ENCODE data around the gene NNAT. TPM values are rescaled to one million over a fixed set of nuclear protein-coding genes. Genes with fewer than 3 reads are reported as not detected.
"Not testable (repeated sequence)": the region's sequence is repeated elsewhere in the genome, so short reads cannot be mapped to it uniquely, and the experiment has no call there.

The NNAT gene
- total RNA-seq, 1 donor from 2014 or later, result 251 TPM

DNA sequence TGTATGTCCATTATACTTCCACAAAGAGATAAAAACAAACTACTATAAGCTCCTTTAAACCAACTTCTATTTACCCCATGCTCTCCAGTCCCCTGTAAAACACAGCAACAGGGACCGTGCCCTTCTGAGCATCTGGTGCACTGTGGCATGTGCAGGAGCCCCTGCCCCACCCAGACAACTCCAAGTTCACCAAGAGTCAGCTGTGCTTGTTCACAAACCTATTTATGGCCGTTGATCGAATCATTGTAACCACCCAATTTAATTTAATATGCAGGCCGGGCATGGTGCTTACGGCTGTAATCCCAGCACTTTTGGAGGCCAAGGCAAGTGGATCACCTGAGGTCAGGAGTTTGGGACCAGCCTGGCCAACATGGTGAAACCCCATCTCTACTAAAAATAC lies 20.3 kb downstream of the NNAT start:
- DNase-seq, result no peak

DNA sequence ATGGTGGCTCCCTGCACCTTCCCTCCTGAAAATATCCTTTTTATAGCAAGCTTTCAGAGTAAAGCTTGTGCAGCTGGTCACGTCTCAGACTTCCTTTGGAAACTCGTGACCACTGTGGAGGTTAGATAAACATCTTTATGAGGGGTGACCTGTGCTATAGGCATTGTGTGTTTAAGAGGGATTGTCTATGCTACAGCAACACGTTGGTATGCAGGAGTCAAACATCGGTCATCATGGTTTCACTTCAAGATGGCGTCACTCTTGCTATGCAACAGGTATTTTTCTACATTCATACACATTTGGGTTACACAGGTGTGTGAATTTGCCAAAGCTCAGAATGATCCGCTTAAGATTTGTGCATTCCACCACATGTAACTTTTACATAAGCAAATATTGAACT lies 21.2 kb downstream of the NNAT start:
- no peak for DNase-seq

DNA sequence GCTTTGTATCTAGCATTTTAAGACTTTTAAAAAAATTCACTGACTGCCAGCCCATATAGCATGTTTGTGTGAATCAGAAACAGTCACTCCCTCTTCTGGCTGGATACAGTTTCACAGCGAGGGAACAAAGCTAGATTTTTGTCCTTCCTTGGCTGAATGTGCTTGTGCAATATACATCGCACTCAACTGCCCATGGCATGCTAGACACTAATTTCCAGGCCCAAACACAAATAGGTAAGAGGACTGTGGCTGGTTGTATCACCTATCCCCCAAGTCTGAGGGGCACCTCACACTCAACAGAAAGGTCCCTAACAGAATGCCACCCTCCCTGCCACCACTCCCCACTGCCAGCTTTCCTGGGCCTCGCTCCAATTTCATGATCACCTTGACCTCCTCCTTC lies 22.8 kb downstream of the NNAT start:
- DNase-seq, result no peak

DNA sequence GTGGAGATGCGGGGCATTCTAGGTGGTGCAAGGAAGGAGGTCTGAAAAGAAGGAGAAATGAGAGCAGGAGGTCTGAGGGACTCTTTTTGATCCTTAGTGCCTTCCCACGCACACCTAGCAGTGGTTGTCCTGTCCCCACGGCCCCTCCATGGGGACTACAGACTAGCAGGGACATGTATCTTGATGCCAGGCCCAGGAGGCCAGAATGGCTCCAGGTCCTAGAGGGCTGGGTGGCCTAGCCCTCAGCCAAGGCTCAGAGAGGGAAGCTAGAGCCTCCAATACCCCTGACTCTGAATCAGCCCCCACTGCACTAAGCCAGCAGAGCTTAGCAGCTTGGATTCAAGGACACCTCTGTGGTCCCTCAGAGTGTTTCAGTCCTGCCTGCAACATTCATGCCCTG lies 23.3 kb downstream of the NNAT start:
- no peak for DNase-seq

DNA sequence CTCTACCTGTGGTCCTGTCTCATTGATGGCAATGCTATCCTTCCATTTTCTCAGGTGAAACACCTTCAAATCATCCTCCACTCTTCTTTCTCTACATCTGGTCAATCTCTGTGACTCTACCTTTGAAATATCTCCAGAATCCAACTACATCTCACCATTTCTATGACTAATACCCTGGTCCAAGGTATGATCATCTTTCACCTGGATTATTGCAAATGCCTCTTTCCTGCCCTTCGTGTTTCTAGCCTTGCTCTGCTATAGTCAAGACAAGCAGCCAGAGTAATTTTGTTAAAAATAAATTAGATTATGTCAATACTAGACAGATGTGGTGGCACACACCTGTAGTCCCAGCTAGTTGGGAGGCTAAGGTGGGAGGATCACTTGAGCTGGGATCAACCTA lies 24.5 kb downstream of the NNAT start:
- DNase-seq, result no peak

DNA sequence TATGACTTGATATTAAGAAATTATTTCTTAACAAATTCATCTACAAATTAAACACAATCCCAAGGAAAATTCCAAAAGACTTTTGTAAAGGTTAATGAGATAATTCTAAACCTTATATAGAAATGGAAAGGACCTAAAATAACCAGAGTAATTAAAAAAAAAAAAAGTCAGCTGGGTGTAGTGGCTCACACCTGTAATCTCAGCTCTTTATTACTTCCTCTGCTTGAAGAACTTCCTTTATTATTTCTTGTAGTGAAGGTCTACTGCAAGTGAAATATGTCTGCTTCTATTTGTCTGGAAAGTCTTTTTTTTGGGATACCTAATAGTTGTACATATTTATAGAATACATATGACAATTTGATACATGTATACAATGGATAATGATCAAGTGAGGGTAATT lies 26.9 kb downstream of the NNAT start:
- DNase-seq, result no peak

DNA sequence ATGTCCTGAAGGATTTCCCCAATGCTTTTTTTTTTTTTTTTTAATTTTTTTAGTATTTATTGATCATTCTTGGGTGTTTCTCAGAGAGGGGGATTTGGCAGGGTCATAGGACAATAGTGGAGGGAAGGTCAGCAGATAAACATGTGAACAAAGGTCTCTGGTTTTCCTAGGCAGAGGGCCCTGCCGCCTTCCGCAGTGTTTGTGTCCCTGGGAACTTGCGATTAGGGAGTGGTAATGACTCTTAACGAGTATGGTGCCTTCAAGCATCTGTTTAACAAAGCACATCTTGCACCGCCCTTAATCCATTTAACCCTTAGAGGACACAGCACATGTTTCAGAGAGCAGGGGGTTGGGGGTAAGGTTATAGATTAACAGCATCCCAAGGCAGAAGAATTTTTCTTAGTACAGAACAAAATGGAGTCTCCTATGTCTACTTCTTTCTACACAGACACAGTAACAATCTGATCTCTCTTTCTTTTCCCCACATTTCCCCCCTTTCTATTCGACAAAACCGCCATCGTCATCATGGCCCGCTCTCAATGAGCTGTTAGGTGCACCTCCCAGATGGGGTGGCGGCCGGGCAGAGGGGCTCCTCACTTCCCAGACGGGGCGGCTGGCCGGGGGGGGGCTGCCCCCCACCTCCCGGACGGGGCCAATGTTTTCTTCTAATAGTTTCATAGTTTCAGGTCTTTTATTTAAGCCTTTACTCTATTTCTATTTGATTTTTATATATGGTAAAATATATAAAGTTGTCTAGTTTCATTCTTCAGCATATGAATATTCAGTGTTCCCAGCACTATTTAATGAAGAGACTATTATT lies 29.3 kb downstream of the NNAT start:
- DNase-seq, result not testable (repeated sequence)

DNA sequence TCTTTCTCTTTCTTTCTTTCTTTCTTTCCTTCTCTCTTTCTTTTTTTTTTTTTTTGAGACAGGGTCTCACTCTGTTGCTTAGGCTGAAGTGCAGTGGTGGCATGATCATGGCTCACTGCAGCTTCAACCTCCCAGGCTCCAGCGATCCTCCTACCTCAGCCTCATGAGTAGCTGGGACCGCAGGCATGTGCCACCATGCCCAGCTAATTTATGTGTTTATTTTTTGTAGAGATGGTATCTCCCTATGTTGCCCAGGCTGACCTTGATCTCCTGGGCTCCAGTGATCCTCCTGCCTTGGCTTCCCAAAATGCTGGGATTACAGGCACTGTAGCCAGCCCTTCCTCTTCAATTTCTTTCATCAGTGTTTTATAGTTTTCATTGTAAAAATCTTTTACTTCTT lies 30.6 kb downstream of the NNAT start:
- DNase-seq, result not testable (repeated sequence)

DNA sequence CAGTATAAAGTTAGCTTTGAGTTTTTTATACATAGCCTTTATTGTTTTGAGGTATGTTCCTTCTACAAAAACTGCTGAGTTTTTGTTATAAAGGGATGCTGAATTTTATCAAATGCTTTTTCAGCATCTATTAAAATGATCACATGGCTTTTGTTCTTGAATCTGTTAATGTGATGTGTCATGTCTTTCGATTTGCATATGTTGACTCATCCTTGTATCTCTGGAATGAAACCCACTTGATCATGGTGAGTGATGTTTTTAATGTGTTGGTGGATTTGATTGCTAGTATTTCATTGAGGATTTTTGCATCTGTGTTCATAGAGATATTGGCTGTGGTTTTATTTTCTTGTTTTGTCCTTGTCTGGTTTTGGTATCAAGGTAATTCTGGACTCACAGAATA lies 31.4 kb downstream of the NNAT start:
- DNase-seq, result no peak

DNA sequence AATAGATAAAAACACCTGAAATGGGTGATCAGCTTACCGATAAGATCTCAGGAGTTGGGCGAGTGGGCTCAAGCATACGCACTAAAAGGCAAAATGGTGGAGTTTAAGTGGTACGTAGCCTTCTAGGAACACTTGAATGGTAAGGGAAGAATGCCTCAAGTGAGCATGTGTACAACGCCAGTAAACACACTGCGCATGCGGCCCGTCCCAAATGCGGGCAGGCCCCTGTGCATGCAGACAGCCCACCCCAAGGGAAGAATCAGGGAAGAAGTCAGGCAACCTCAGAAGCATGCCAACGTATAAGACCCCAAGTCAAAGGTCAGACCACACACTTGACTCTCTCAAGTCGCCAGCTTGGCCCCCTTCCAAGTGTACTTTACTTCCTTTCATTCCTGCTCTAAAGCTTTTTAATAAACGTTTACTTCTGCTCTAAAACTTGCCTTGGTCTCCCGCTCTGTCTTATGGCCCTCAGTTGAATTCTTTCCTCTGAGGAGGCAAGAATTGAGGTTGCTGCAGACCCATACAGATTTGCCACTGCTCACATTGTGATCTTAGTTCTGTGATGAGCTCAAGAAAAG lies 33.8 kb downstream of the NNAT start:
- not testable (repeated sequence) for DNase-seq

DNA sequence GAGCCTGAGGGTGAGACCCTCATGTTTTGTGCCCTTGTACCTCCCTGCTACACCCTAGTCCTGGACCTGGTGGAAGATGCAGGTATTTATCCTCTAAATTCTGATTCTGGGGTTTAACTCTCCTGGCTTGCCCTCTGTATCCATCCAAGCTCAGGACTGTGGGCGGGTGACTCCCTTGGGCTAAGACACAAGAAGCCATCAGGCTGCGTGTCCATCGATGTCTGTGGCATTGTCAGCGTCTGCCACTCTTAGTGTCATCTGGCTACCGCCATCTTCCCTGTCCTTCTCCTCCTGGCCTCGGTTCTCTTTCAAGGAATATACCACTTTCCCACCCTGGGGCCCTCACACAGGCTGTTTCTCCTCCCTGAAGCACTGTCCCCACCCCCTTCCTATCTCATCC lies 35.5 kb downstream of the NNAT start:
- no peak for DNase-seq

DNA sequence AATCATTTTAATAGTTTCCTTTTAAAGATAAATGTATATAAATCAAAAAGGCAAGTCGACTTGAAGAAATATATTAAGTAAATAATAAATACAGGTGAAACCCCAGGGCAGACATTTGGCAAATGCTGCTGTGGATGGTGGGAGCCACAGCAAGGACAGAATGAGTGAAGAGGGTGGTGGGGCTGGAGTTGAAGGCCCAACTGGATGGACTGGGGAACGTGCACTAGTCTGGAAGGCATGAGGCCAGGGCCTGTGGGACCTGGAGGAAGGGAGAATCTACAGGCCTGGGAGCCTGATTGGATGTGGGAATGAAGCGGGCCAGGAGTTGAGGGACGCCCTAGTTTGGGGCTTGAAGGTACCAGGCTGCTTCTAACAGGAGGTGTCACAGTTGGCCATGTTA lies 37.3 kb downstream of the NNAT start:
- no peak for DNase-seq

DNA sequence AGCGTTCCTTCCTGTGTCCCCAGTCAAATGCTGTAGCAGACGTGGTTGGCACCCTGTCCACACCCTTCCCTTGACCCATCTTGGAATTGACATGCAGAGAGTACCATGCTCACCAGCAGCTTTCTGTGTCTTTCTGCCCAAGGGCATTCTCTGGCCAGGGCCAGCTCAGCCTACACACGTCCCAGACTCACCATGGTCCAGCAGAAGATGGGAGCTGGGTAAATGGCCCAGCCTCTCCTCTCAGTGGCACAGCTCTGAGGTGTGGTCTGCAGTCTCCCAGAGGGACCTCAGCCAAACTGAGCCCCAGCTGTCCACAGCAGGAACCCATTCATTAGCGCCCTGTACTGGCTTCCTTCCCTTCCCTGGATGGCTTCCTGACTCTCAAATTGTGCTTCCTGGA lies 37.7 kb downstream of the NNAT start:
- DNase-seq, result no peak

DNA sequence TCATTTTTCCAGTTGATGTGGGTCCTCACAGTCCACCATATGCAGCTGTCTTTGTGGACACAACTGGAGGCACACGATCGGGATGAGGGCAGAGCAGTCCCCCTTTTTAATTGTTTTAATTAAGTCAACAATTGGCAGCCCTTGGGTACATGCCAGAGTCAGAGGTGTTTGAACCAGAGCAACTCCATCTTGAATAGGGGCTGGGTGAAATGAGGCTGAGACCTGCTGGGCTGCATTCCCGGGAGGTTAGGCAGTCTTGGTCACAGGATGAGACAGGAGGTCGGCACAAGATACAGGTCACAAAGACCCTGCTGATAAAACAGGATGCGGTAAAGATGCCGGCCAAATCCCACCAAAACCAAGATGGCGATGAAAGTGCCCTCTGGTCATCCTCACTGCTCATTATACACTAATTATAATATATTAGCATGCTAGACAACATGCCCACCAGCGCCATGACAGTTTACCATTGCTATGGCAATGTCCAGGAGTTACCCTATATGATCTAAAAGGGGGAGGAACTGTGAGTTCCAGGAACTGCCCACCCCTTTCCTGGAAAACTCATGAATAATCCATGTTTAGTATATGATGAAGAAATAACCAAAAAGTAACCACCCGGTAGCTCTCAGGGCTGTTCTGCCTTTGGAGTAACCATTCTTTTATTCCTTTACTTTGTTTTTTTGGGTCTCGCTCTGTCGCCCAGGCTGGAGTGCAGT lies 38.4 kb downstream of the NNAT start:
- no peak for DNase-seq

DNA sequence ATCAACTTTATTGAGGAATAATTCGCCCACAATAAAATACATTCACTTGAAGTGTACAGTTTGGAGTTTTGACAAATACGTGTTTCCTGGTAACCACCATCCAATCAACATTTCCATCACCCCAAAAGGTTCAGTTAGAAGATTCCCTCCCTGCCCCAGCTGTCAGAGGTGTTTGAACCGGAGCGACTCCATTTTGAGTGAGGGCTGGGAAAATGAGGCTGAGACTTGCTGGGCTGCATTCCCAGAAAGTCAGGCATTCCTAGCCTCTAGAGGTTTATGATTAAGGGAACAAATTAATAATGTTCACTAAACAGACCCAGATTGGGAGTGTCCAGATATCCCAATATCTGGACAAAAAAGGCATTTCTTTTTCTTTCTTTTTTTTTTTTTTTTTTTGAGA lies 39.6 kb downstream of the NNAT start:
- no peak for DNase-seq

DNA sequence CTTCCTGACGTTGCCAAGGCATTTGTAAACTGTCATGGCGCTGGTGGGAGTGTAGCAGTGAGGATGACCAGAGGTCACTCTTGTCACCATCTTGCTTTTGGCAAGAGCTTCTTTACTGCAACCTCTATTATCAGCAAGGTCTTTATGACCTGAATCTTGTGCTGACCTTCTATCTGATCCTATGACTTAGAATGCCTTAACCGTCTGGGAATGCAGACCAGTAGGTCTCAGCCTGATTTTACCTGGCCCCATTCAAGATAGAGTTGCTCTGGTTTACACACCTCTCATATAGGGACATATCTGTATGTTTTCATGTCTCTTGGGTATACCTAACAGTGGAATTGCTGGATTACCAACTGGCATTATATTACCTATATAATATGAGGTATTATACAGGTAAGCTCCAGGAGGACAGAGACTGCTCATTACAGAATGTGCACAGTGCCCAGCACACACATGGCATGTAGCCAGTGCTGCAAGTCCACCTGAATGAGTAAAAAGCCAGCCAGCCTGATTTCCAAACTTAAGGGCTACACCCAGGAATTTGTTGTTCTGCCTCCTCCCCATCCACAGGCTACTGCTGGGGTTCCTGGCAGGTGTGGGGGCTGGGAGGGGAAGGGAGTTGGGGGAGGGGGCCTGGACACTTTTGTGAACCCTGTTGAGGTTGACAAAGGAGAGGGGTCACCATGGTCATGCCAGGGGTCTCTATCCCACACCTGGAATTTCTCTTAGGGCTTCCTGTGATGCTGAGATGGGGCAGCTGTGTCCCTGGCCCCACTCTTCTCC lies 41.8 kb downstream of the NNAT start:
- DNase-seq, result no peak

DNA sequence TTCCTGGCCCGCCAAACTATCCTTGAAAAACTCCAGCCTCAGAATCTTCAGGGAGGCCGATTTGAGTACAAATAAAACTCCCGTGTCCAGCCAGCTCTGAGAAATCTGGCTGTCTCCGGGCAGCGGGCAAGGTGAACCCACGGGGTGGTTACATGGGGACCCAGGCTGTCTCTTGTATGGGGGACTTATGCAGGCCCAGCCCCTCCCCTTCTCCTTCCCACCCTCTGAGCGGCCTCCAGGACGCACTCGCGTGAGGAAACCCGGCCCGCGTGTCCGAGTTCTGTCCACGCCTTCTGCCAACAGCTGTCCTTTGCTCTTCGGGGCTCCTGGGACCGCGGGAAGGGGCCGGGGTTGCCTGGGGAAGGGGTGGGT lies 43.0 kb downstream of the NNAT start:
- no peak for DNase-seq

DNA sequence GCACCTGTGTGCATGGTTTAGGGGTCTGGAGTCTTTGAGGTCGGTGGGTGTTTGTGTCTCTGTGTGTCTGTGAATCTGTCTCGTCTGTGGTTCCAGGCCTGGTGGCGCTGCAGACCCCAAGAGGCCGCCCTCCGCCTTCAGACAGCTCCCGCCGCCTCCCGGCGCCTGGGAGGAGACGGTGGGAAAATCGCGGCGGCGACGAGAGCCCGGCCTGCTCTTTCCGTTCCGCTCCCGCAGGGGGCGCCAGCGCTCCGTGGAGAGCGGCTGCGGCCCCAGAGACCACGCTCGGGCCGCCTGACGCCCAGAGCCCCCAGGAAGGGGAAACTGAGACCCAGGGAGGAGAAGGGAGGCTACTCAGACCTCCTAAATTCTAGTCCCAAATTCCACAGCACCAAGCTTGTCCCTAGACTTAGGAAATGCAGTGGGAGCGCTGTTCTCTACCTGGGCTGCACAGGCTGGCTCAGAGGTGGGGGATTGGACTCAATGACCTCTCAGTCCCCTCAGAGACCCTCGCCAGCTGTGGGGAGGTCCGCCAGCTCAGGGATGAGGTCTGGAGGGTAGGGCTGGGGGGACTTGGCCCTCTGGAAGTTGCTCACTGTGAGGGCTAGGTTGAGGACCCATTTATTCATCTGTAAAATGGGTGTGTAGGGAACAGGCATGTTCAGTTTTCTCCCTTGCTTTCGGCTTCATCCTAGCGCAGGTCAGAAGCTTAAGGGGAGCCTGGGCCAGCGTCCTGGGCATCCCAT lies 43.5 kb downstream of the NNAT start:
- no peak for DNase-seq

DNA sequence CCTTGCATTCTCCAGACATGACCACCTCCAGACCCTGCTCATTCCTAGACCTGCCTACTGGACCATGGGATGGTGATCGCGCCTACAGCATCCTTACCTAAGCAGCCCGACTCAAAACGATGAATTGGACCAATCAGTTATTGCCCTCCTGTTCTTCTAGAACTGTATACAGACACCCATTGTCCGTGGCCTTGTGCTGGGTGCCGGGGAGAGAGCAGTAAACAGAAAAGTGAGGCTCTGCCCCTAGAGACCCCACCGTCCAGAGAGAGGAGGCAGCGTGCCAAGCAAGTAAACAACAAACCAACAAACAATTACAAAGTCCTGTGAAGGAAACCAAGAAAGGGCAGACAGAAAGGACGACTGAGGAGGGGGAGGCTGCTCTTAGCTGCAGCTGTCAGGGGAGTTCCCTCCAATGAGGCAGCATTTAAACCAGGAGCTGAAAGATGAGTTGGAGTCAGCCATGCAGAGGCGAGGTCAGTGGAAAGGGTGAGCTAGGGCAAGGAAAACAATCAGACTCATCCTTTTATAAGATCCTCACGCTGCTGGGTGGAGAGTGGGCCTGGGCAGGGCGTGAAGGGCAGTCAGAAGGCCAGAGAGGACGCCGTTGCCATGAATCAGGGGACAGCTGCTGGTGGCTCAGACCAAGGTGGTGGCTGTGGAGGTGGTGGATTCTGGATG lies 44.2 kb downstream of the NNAT start:
- DNase-seq, result no peak

DNA sequence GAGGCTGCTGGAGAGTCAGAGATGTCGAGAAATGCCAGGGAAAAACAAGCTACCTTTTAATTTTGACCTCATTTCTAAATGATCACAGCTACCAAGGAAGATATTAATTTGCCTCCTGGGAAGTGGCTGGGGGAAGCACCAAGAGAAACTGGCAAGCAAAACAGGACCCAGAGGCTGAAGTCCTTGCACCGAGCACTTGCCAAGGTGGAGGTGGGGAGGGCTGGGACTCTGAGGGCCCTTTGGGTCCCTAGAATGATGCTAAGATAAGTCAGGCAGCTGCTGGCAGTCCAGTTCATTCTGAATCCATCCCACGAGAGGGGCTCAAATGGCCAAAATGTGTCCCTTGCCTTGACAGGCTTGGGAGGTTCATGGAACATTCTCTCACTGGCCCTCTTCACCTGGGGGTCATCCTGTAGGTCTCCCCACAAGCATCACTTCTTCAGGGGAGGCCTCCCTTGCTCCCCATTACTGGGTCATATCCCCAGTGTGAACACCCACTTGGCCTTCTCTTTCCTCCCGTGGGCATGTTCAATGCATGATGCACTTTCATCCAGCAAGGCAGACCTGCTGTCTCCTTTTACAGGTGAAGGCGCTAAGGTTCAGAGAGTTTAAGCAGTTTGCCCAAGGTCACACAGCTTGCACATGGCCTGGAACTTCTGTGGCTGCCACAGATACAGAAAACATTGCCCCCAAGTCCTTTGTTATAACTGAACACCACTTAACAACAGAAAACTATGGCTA lies 45.7 kb downstream of the NNAT start:
- no peak for DNase-seq

DNA sequence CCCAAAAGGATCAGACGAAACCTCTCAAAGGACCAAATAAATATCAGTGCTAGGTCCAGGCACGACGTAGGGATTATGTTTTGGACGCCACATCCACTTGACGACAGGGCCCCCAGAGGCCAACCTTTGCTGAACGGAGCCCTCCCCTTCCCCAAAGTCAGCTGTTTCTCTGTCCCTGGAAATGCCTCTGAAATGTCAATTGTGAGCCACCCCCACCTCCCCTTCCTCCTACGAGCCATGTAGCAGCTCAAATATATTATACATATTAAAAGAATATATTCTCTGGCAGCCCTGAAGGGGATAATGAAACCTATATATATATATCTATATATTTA lies 46.2 kb downstream of the NNAT start:
- no peak for DNase-seq

Measured in occipital lobe (tissue), 2 donors.